GM23338 (cell line): ENCODE data around the gene UBA1.

Experiments
- CTCF ChIP-seq, 2 experiments: fragments of 200-600 bp in 1 of 2; sonication (generic) in 1 of 2; conservative IDR thresholded peaks; 2 replicates each; pipeline versions ENCODE4 v1.5.1 to v1.6.1; 2016 to 2017; ENCODE audit warnings: antibody characterized with exemption in 2 of 2, low read depth in 2 of 2, mild to moderate bottlenecking in 2 of 2, moderate library complexity in 1 of 2
- ETS1 ChIP-seq: IDR thresholded peaks from 2 replicates; pipeline ENCODE4 v1.6.1; 2016; ENCODE audit warnings: antibody characterized with exemption
- EZH2 ChIP-seq: fragments of 200-600 bp; sonication (generic); IDR thresholded peaks from one replicate; pipeline ENCODE4 v1.8.0; 2017; ENCODE audit warnings: antibody characterized with exemption, mild to moderate bottlenecking, low read depth; ENCODE audit not compliant: unreplicated experiment
- EZH2phosphoT487 ChIP-seq: fragments of 200-600 bp; sonication (generic); IDR thresholded peaks from one replicate; pipeline ENCODE4 v1.8.1; 2018; ENCODE audit warnings: antibody characterized with exemption; ENCODE audit not compliant: unreplicated experiment
- JUNB ChIP-seq: IDR thresholded peaks from one replicate; pipeline ENCODE4 v1.6.1; 2016; ENCODE audit warnings: antibody characterized with exemption; ENCODE audit not compliant: unreplicated experiment
- POLR2AphosphoS5 ChIP-seq: IDR thresholded peaks from 2 replicates; pipeline ENCODE4 v1.6.1; 2016; ENCODE audit warnings: antibody characterized with exemption, low read depth
- REST ChIP-seq: IDR thresholded peaks from one replicate; pipeline ENCODE4 v1.6.1; 2018; ENCODE audit warnings: antibody characterized with exemption; ENCODE audit not compliant: unreplicated experiment

- no peak for TF ChIP-seq CTCF (conservative IDR thresholded peaks at IDR 0.05; ENCODE audit: low read depth in 2 of 2)
- TF ChIP-seq POLR2AphosphoS5, result no peak
- no peak for TF ChIP-seq REST
- no peak for TF ChIP-seq EZH2
- no peak for TF ChIP-seq EZH2phosphoT487
- no peak for TF ChIP-seq JUNB
- TF ChIP-seq ETS1, result no peak
These were observed 32.4 kb downstream of the UBA1 start for GRCh38 chrX:47226071-47226470.
